Peyer's patch (tissue), 4 donors: ENCODE data around the gene NEK6. TPM values are rescaled to one million over a fixed set of nuclear protein-coding genes. Genes with fewer than 3 reads are reported as not detected.

ENCODE experiments used
- DNase-seq, 3 donors: peaks; one replicate each; pipeline ENCODE4 v3.0.0-alpha.2; 2017 to 2019
- H3K27ac ChIP-seq, 4 donors: fragments of 200-600 bp; sonication (generic); one replicate each; pipeline ENCODE4 v1.5.1; 2016 to 2019
- H3K27me3 ChIP-seq, 2 donors: fragments of 200-600 bp; sonication (generic); one replicate each; pipeline ENCODE4 v1.5.1; 2019
- H3K36me3 ChIP-seq, 3 donors: fragments of 200-600 bp; sonication (generic); one replicate each; pipeline ENCODE4 v1.5.1; 2016 to 2019
- H3K4me1 ChIP-seq, 4 donors: fragments of 200-600 bp; sonication (generic); one replicate each; pipeline ENCODE4 v1.5.1; 2016 to 2019
- H3K4me3 ChIP-seq, 4 donors: fragments of 200-600 bp; sonication (generic); 1 replicate in 3 of 4; 2 replicates in 1 of 4; pipeline ENCODE4 v1.5.1; 2016 to 2019; ENCODE audit warnings: mild to moderate bottlenecking in 1 of 4
- H3K9me3 ChIP-seq, 4 donors: fragments of 200-600 bp; sonication (generic); one replicate each; pipeline ENCODE4 v1.5.1; 2016 to 2019; ENCODE audit warnings: mild to moderate bottlenecking in 1 of 4
- CTCF ChIP-seq, 6 experiments: fragments of 450-650 bp in 4 of 6; fragments of 200-600 bp in 2 of 6; sonication (generic) in 1 of 6; IDR thresholded peaks; one replicate each; pipeline ENCODE4 v1.5.1; 2017 to 2019; ENCODE audit warnings: antibody characterized with exemption in 6 of 6, mild to moderate bottlenecking in 3 of 6, moderate library complexity in 1 of 6
- POLR2A ChIP-seq, 2 donors: fragments of 450-650 bp; IDR thresholded peaks; one replicate each; pipeline ENCODE4 v1.5.1; 2017; ENCODE audit warnings: antibody characterized with exemption in 2 of 2, mild to moderate bottlenecking in 2 of 2, moderate library complexity in 2 of 2
- total RNA-seq, 4 donors: library from RNA; depleted of rRNA; stranded (reverse); fragments of >200 nt; gene quantifications; one replicate each; pipeline ENCODE4 v1.1.0, GENCODE V29; 2016

The NEK6 gene
- total RNA-seq, 4 donors from 2014 or later, result 38.4 to 77.6 (median 46.9) TPM

DNA sequence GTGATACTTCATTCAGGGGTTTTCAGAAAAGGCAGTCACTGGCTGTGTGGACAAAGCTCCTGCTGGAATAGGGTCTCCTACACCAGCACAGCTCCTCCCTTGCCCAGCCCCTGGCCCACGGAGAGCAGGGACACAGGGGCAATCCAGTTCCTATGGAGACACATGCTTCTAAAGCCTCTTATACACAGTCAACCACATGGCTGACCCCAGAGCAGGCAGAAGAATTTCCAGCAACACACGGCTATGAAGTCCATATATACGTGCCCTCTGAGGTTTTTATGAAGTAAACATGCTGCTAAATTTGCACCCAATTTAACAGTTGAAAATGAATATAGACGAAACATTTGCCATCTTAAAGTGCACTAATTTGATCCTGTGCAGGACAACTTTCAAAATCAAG is 138.1 kb downstream of the NEK6 start:
- DNase-seq, result no peak

DNA sequence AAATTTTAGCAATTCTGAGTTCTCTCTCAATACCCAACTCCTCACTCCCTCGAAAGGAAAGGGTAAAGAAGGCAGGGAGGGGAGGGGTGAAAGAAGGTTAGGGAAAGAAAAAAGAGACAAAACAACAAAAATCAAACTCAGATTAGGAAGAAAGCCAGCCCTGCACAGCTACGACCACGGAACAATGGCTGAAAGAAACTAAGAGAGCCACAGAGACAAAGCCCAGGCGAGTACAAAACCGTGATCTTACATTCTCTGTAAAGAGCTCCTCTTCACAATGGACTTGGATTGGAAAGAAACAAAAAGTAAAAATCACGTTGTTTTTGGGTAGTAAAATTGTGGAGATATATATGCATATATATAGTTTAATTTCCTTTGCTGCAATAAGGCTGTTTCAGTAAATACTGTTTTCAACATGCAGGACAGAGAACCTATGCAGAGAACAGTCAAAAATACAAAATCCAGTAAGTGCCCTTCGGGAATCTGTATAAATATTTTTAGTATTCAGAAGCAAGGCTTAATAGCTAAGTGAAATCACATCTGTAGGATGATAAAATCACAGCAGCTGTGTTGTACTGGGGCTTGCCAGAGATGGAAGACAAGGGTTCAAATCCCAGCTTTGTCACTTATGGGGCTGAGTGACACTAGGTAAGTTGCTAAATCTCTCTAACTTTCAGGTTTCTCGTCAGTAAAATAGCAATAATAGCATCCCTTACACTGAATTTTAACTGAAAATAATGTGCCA is 140.6 kb downstream of the NEK6 start:
- TF ChIP-seq CTCF (IDR thresholded peaks at IDR 0.05) (no peak), POLR2A (IDR thresholded peaks at IDR 0.05) (no peak)
- no peaks in the 10 kb centered on the region for H3K9me3 ChIP-seq
- no peak for DNase-seq
- H3K36me3 ChIP-seq, result peaks cover 0 to 28% (median 0%) of the 10 kb centered on the region in 3 donors
- no peak overlapping the region for H3K4me3 ChIP-seq
- peaks cover 0 to 4% (median 0%) of the 10 kb centered on the region in 4 donors for H3K4me1 ChIP-seq
- no peak overlapping the region for H3K27ac ChIP-seq
- no peaks in the 10 kb centered on the region for H3K27me3 ChIP-seq

More for the DNA sequence above, 138.1 kb downstream of the NEK6 start:
- Histone ChIP-seq H3K27ac (no peak overlapping the region), H3K4me3 (no peak overlapping the region), H3K36me3 (peaks cover 0 to 7% (median 0%) of the 10 kb centered on the region in 3 donors), H3K9me3 (no peaks in the 10 kb centered on the region), H3K27me3 (no peaks in the 10 kb centered on the region), H3K4me1 (peaks cover 0 to 12% (median 0%) of the 10 kb centered on the region in 4 donors)
- TF ChIP-seq CTCF (IDR thresholded peaks at IDR 0.05), result no peak
- no peak for TF ChIP-seq POLR2A (IDR thresholded peaks at IDR 0.05)

GRCh38 chr9:124399323-124399967 is 141.7 kb downstream of the NEK6 start:
- Histone ChIP-seq H3K9me3 (no peaks in the 10 kb centered on the region), H3K36me3 (peaks cover 0 to 39% (median 0%) of the 10 kb centered on the region in 3 donors), H3K4me3 (no peak overlapping the region), H3K27me3 (no peaks in the 10 kb centered on the region), H3K27ac (peak overlapping the region in 1 of 4 donors; percentile 5), H3K4me1 (peaks cover 0 to 4% (median 0%) of the 10 kb centered on the region in 4 donors)
- no peak for TF ChIP-seq CTCF (IDR thresholded peaks at IDR 0.05)
- TF ChIP-seq POLR2A (IDR thresholded peaks at IDR 0.05), result no peak
- no peak for DNase-seq

DNA sequence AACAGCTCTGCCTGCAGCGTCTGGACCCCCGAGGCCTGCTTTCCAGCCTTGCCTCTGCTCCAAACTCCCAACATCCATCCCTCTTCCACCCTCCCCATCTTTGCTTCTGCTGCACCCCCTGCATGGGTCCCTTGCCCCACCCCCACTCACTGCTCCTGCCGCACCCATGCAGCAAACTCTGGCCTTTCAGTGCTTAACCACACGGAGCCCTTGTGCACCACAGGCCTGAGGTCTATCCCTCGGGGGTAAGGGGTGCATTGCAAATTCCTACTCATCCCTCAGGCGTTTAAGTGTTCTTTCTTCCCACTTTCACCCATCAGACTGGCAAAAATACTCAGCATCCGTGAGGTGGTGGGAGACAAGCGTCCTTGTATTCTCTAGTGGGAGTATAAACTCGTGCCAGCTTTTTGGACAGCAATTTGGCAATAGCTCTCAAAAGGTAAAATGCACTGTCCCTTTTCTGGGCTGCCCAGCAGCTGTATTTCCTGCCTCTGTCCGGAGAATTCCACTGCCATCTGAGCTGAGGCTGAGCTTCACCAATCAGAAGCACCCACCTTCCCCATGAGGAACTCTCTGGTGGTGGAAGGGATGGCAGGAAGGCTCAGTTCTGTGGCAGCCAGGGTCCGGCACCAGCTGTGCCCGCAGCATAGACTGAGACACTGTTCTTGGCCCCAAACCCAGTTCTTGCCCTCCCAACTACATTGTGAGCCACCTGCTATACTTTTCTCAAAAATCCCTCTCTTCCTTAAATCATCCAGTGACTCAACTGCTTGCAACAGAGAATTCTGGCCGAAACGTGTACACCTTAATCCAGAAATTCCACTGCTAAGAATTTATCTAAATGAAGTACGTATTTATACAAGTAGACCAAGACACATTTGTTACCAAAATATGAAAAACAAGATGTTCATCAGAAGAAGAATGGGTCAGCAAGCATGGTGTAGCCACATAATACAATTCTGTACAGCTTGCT is 142.5 kb downstream of the NEK6 start:
- peaks cover 0 to 47% (median 0%) of the 10 kb centered on the region in 3 donors for H3K36me3 ChIP-seq
- no peak for TF ChIP-seq CTCF (IDR thresholded peaks at IDR 0.05)
- no peak for TF ChIP-seq POLR2A (IDR thresholded peaks at IDR 0.05)
- H3K27ac ChIP-seq, result no peak overlapping the region
- H3K27me3 ChIP-seq, result no peaks in the 10 kb centered on the region
- H3K4me1 ChIP-seq, result peaks cover 0 to 4% (median 0%) of the 10 kb centered on the region in 4 donors
- no peaks in the 10 kb centered on the region for H3K9me3 ChIP-seq
- H3K4me3 ChIP-seq, result no peak overlapping the region
- DNase-seq, result no peak

Other genes with a start within 250 kb of the NEK6 start
- gene LHX2, start 246.2 kb upstream of the NEK6 start, total RNA-seq, result not detected
- 100 to 1,000 TPM in 1 of 4 donors, 10 to 100 TPM in 3; 67.6 to 110 (median 90.8) TPM for gene PSMB7, start 157.5 kb downstream of the NEK6 start, total RNA-seq
- not detected for gene ADGRD2, start 192.5 kb downstream of the NEK6 start, total RNA-seq
- gene NR5A1, start 249.4 kb downstream of the NEK6 start, total RNA-seq, result under 1 TPM in 1 of 4 donors, not detected in 3; 0.18 TPM